Amygdala (tissue), 56 donors: ENCODE data around the gene CSNK2A3.
"Not testable (repeated sequence)": the region's sequence is repeated elsewhere in the genome, so short reads cannot be mapped to it uniquely, and the experiment has no call there.

Experiments used
- DNase-seq, 56 donors: peaks; one replicate each; lab custom pipeline; 2025; lab: John Stamatoyannopoulos, UW

CSNK2A3 gene

DNA sequence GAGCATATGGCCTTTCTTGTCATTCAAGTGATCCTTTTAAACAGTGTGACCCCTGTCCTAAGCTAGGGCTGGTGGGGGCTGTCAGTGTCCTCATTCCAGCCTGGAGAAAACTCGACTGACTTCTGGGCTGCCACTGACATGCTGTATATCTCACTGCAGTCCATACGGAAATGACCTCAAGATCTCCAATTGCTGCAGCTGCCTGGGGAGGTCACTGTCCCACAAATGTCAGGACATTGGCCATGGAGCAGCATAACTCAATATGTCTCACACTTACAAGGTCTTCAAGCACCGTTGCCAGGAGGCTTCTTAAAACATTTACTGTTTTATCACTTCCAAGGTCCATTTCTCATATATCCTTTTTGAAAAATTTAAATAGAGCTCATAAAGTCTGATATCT, 27.8 kb upstream of the CSNK2A3 start:
- DNase-seq: no peak

DNA sequence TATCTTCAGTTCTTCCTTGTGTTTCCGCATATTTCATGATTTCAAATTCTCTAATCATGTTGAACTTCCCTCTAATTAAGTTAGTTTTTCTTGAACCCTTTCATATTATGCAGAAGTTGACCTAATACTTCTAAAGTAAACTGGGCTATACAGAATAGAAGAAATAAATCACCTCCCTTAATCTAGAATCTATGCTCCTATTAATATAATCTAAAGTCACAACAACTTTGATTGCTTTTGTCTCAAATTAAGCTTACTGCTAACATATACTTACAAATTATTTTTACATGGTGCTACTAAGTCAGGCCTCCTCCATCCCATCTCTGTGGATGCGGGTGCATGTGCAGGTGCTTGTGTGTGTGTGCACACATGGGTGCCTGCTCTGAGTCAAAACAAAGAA, 27.3 kb upstream of the CSNK2A3 start:
- no peak for DNase-seq

GRCh38 chr11:11379661-11380060, 26.6 kb upstream of the CSNK2A3 start:
- DNase-seq: no peak

GRCh38 chr11:11378184-11378940, 25.3 kb upstream of the CSNK2A3 start:
- no peak for DNase-seq

DNA sequence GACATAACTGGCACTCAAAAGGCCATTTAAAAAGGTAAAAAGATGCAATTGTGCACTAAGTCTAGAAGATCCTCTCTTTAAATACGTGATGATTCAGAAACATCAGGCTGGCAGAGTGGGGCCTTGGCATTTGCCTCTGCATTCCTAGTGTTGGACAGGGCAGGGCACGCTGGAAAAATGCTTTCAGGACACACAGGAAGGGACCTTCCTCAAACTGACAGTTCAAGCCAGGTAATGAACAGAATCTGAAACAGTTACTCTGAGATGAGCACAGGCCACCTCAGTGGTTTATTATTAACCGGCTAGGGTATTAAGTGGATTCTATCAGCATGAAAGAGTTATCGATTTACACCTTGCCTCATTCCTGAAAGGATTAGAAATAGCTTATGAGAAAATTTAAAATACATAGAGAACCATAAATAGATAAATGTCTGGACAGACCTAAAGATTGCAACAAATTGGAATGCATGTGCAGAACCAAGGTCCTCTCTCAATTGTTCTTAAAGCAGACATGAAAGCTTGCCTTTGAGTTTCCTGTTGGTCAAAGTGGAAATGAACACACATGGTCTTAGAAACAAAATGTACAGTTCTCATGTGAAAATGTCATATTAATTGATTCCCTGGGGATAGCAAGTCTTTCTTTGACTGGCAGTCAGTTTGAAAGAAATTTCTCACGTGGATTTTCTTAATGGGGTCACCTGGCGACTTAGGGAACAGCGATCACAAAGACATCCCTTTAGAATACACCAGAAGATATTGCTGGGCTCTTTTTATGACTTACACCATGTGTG, 21.5 kb upstream of the CSNK2A3 start:
- no peak for DNase-seq

DNA sequence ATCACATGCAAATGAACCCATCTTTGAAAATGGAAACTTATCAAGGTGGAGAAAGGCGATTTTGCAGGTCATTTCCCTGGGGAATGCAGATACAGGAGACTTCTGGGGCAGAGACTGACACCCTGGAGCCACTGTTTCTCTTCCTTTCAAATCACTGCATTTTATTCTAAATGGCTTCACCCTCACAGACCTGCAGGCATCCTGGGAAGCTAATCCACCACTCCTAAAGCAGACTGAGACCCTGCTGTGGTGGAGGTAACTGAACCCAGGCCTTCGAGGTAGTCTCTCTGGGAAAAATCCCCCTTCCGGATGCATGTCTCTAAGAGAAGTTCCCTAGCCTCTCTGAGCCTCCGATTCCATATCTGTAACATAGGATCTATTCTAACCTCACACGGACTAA, 20.9 kb upstream of the CSNK2A3 start:
- DNase-seq: no peak

GRCh38 chr11:11372461-11372860, 19.4 kb upstream of the CSNK2A3 start:
- no peak for DNase-seq

DNA sequence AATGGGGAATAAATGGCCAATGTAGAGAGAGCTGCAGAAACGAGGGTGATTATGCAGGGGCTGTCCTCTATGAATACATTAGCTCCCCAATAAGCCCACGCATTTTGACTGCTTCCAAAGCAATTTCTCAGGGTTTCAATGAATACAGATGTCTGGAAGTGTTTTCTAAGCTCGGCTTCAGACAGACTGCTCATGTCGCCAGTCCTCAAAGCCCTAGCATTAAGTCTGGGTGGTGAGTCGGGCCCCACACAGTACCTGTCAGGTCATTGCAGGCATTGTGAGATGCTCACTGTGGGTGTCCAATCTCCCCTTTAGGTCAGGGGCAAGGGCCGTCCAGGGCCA, 17.9 kb upstream of the CSNK2A3 start:
- peak in 2 of 56 donors; percentile 16 to 25 for DNase-seq

DNA sequence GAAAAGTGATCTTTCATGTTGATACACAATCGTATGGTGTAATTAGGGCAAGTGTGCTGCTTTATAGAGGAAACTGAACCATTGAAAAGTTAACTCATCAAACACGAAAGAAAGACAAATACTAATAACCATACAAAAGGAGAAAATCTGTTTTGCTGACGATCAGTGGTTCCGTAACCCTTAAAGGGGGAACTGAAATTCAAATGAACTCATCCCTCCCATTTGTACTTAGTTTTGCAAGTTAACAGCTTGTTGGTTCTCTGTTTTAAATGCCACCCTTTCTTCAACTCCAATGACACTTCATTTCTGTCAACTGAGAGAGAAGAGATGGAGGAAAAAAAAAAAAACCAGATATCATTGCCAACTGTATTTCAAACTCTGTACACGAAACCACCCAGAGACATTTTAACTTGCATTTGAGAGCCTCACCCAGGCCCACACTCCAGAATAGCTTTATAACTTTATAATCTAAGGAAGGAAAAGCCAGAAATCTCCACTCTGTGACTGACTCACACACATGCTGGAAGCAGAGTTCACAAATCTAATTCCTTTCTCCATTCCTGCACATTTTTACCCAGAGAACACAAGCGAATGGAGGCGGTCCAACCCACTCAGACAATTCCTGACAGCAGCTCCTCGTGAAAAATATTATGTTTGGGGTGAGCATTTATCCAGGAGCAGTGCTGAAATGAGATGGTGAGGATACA, 17.4 kb upstream of the CSNK2A3 start:
- DNase-seq: peak in 6 of 56 donors; percentile 9 to 64 (median 24)

DNA sequence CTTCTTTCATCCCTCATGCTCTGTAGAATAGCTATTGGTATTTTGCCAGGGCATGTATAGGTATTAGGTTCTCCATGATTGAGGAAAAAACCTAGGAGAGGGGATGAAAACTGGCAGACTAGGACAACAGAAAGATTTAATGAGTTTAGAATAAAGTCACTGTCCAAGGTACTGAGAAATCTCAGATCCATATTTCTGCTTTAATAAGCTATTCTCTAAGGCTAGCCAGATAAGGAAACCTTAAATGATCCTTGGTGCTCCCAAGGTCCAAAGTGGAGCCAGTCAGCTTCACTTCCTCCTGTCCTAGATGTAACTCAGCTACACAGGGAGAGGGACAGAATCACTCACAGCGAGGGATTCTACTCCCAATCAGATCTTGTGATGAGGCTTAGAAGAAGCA, 13.7 kb upstream of the CSNK2A3 start:
- DNase-seq: no peak

DNA sequence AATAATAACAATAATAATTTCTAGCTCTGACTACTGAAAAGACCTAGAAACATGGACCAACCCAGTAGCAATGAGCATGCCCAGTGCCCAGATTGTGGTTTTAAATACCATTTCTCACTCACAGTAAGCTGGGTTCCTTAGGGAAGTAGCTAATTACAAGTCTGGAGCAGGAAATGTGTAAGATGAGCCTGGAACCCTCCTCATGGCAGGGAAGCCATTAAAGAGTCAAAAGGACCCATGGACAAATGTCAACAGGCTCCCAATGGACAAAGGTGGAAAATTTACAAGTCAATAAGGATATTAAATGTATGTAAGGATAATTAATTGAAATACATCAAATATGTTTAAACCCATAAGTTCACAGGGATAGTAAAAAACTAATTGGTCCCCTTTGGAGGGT, 10.6 kb upstream of the CSNK2A3 start:
- DNase-seq: no peak

DNA sequence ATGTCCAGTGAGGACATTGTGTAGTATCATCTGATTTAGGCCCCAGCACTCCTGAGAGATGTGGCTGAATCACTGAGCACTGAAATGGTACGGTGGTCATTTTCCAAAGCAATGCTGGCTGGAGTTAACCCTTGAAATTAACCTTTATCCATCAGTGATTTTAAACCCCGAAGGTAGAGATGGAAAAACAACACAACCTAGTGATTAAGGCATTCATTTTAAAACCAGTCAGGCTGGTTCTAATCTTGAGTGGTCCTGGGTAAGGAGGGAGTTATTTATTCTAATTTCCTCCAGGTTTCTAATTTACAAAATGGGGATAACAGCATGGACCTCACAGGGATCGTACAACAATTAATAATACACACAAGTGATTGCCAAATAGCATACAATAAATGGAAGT, 6.6 kb upstream of the CSNK2A3 start:
- DNase-seq: no peak

DNA sequence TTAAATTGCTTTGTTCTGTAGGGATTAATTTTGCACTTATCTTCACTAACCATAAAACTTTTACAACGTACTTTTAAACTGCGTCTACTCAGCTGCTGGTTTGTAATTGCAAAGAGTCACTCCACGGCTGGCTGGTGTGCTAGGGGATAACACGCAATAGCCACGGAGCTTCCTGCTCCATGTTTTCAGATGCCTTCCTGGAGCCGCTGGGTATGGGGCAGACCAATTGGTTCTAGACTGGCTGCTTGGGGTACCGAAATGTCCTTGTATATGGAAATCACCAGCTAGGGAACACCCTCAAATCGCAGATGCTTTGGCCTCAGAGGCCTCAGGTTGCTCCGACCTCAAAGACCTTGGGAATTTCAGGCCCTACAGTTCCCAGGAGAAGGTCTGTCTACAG, 3.8 kb upstream of the CSNK2A3 start:
- no peak for DNase-seq

GRCh38 chr11:11351851-11352250, 1.2 kb downstream of the CSNK2A3 start:
- DNase-seq: not testable (repeated sequence)

DNA sequence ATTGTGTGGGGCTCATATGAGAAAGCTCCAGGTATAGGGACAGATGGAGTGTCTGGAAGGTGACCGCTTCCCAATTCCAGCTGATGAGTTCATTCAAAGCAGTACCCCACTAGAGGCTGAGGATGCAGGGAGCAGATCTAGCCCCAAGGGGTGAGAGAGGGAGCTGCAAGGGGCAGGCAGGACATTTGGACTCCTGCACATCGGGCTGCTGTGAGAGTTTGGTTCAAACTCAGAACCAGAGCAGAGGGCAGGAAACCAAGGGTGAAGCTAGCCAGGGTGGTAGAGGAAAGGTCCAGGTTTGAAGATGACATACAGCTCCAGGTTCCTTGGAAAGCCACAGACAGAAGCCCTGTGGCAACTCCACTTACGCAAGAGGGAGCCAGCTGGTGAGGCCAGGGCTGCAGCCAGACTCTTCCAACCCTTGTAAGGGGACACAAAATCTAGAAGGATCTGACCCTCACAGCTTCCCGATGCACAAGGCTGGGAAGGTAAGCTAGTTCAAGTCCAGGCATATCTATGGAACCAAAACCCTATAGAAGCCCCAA, 1.9 kb downstream of the CSNK2A3 start:
- DNase-seq: no peak

GRCh38 chr11:11349870-11350337, 3.1 kb downstream of the CSNK2A3 start:
- DNase-seq: no peak

DNA sequence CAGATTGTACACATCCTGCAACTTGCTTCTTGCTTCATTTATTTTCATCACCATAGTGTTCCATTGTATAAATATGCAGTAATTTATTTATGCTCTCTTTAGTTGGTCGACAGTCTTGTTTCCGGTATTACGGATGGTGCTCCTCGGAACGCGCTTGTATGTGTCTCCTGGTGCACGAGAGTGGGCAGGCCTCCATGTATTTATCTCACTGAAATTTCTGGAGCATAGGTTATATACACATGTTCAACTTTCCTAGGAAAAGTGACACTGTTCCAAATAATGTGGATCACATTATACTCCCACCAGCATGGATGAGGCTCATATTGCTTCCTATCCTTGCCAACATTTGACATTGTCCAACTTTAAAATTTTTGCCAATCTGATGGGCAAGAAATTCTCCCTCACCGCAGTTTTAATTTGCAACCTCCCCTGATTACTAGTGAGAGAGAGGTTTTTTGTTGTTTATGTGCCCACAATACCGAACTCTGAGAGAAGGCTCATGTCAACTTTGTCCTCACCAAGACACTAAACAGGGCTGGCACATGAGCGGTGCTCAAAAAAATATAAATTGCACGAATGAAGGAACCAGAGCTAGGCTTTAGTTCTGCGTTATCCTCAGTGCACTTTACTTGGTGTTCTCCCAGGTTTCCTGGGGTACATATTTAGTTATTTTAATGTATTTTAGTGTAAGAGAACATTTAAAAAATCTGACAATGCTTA, 3.8 kb downstream of the CSNK2A3 start:
- DNase-seq: no peak

DNA sequence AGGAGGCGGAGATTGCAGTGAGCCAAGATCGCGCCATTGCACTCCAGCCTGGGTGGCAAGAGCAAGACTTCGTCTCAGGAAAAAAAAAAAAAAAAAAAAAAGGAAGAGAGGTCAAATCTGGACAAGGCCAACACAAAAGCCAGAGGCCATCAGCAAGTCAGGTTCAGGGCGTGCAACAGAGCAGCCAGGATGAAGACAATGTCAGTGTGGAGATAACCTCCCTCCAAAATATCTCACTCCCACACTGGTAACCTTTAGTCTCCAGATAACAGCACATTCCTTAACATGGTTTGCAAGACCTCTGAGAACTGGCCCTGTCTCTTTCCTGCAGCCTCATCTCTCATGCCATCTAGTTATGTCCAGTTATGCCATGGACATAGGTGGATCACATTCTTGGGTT, 4.7 kb downstream of the CSNK2A3 start:
- no peak for DNase-seq

- DNase-seq: peak in 4 of 56 donors; percentile 10 to 29 (median 16)
These were observed 5.5 kb downstream of the CSNK2A3 start for GRCh38 chr11:11347592-11347991.

DNA sequence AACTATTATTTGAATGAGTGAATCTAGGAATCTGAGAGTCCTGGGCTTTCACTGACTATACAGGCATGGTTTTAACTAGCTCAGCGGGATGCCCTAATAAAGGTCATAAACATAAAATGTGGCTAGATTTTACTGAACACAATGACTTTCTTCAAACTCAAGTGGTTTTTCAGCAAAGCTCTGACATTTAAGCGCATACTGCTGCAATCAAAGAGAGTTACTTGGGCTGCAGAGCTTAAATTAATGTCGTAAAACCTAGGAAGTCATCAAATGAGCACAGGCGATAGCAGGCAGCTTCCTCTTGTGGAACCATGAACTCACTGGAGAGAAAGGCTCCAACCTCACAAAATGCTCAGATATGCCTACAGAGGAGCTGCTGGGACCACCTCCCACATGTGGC, 6.7 kb downstream of the CSNK2A3 start:
- DNase-seq: no peak
